Astrocyte of the hippocampus (primary cell): Measurements from ENCODE around the gene OSGEP.
A peak's percentile ranks its signal among the peaks of the same experiment; 100 is the strongest.
"Not testable (repeated sequence)": the region's sequence is repeated elsewhere in the genome, so short reads cannot be mapped to it uniquely, and the experiment has no call there.

Source experiments
- DNase-seq: peaks from one replicate; pipeline ENCODE4 v3.0.0; 2011; ENCODE audit warnings: low read depth, low spot score

OSGEP gene

GRCh38 chr14:20469890-20470602 is 15.4 kb upstream of the OSGEP start:
- peak; percentile 63 for DNase-seq

GRCh38 chr14:20469242-20469889 is 14.8 kb upstream of the OSGEP start, which contains the start of gene PNP:
PNP (plus strand) TSS chr14:20469406; CDS start chr14:20469525, 119 bp downstream.
- peak; percentile 89 for DNase-seq

GRCh38 chr14:20468764-20469241 is 14.2 kb upstream of the OSGEP start:
- no peak for DNase-seq

- DNase-seq = peak; percentile 100
Observed at GRCh38 chr14:20461225-20462141, 6.9 kb upstream of the OSGEP start, which contains the start of gene PIP4P1. PIP4P1 (minus strand) TSS chr14:20461434; CDS start chr14:20461325, 109 bp downstream.

GRCh38 chr14:20460458-20461224 is 6.0 kb upstream of the OSGEP start:
- DNase-seq = no peak

GRCh38 chr14:20458031-20458789 is 3.6 kb upstream of the OSGEP start:
- DNase-seq = no peak

- DNase-seq = no peak
Observed at GRCh38 chr14:20456971-20457370, 2.4 kb upstream of the OSGEP start.

- peak; percentile 61 for DNase-seq
Observed at GRCh38 chr14:20455355-20456300, 1.0 kb upstream of the OSGEP start.

GRCh38 chr14:20452831-20453230 is 1.8 kb downstream of the OSGEP start:
- not testable (repeated sequence) for DNase-seq

- no peak for DNase-seq
Observed at GRCh38 chr14:20446889-20447288, 7.7 kb downstream of the OSGEP start.

- not testable (repeated sequence) for DNase-seq
Observed at GRCh38 chr14:20443650-20444049, 11.0 kb downstream of the OSGEP start.

GRCh38 chr14:20441461-20441860 is 13.2 kb downstream of the OSGEP start:
- no peak for DNase-seq

GRCh38 chr14:20440882-20441281 is 13.7 kb downstream of the OSGEP start:
- no peak for DNase-seq

GRCh38 chr14:20440465-20440864 is 14.1 kb downstream of the OSGEP start:
- DNase-seq = no peak

GRCh38 chr14:20438664-20439063 is 15.9 kb downstream of the OSGEP start:
- no peak for DNase-seq

GRCh38 chr14:20436363-20436755 is 18.3 kb downstream of the OSGEP start:
- peak; percentile 19 for DNase-seq

- no peak for DNase-seq
Observed at GRCh38 chr14:20435582-20436362, 18.8 kb downstream of the OSGEP start, which contains the start of gene KLHL33. KLHL33 (minus strand) TSS chr14:20436166; CDS start chr14:20435811, 355 bp downstream.
